NOMO-1 (cell line): Measurements from ENCODE around the gene IGFL2.
"Not testable (repeated sequence)": the region's sequence is repeated elsewhere in the genome, so short reads cannot be mapped to it uniquely, and the experiment has no call there.

ENCODE experiments used
- DNase-seq, 2 experiments: peaks; one replicate each; lab custom pipeline; 2025; ENCODE audit not compliant: unreplicated experiment in 2 of 2; lab: John Stamatoyannopoulos, UW

Gene IGFL2

GRCh38 chr19:46206682-46207081 is 58.6 kb downstream of the IGFL2 start:
- no peak for DNase-seq

DNA sequence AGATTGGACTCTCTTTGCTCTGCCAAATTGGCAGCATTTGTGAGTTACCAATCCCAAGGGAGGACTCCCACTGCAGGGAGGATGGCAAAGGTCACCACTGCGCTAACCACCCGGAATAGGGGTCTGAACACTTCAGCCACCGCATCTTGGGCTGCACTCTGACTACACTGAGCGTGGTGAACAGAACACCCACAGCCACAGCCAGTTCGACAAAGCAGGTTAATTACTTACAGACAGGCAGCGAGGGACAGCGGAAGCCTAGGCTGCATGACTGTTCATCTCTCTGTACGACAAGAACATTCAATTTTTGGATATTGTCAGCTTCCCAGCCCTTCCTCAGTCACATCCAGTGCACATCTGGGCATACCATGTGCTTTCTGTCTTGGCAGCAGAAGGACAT is 59.8 kb downstream of the IGFL2 start:
- not testable (repeated sequence) for DNase-seq

- no peak for DNase-seq
Observed at GRCh38 chr19:46209051-46209450, 61.0 kb downstream of the IGFL2 start.

DNA sequence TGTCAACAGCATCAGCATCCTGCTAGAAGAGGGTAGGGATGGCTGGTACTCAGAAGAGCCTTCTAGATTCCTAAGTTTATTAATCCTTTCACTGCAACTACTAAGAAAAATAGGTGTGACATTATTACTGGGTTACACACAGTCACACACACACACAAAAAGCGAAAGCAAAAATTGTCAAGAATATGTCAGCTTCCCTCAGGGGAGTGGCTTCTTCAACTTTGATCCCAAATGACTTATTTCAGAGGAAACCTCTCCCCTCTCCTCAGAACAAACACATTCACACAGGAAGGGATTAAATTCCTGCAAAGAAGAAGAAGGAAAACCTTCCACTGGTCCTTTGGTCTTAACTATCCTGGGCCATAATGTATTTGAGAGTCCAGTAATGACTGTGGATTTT is 61.4 kb downstream of the IGFL2 start:
- DNase-seq, result no peak

GRCh38 chr19:46210669-46211068 is 62.6 kb downstream of the IGFL2 start:
- no peak for DNase-seq
